Fibroblast of mammary gland (primary cell): Measurements from ENCODE around the gene OR52N4.

Experiments used
- DNase-seq: peaks from one replicate; pipeline ENCODE4 v3.0.0-alpha.2; 2010; ENCODE audit warnings: low read depth
- H3K4me3 ChIP-seq: 2 replicates; pipeline ENCODE4 v1.5.1; 2011; ENCODE audit warnings: low read depth, mild to moderate bottlenecking, low read length, moderate library complexity; ENCODE audit not compliant: control insufficient read depth
- CTCF ChIP-seq: conservative IDR thresholded peaks from 2 replicates; pipeline ENCODE4 v1.5.1; 2011; ENCODE audit warnings: low read depth, low read length, inconsistent platforms; ENCODE audit not compliant: control insufficient read depth, insufficient read depth

Gene OR52N4

GRCh38 chr11:5726351-5726750 is 27.7 kb upstream of the OR52N4 start:
- H3K4me3 ChIP-seq = no peak overlapping the region
- DNase-seq = no peak
- no peak for TF ChIP-seq CTCF

GRCh38 chr11:5727691-5728090 is 26.4 kb upstream of the OR52N4 start:
- TF ChIP-seq CTCF = no peak
- DNase-seq = no peak
- H3K4me3 ChIP-seq = no peak overlapping the region

GRCh38 chr11:5736396-5736795 is 17.6 kb upstream of the OR52N4 start, which contains the start of gene OR56B1:
Gene OR56B1, plus strand, starts transcription at chr11:5736448. Its CDS starts 69 bp downstream, at chr11:5736517.
- no peak within 1 kb of the TSS for H3K4me3 ChIP-seq
- DNase-seq = peak; percentile 4
- no peak for TF ChIP-seq CTCF

- no peak for TF ChIP-seq CTCF
- no peak overlapping the region for H3K4me3 ChIP-seq
- peak; percentile 70 for DNase-seq
Measured at GRCh38 chr11:5737091-5737490, 17.0 kb upstream of the OR52N4 start.

GRCh38 chr11:5737670-5738392 is 16.2 kb upstream of the OR52N4 start:
- DNase-seq = peak; percentile 50
- H3K4me3 ChIP-seq = no peak overlapping the region
- TF ChIP-seq CTCF = no peak

- TF ChIP-seq CTCF = no peak
- DNase-seq = no peak
Measured at GRCh38 chr11:5738431-5738830, 15.6 kb upstream of the OR52N4 start.

GRCh38 chr11:5746614-5747013 is 7.4 kb upstream of the OR52N4 start:
- DNase-seq = no peak
- H3K4me3 ChIP-seq = no peak overlapping the region
- no peak for TF ChIP-seq CTCF

More at GRCh38 chr11:5738431-5738830, 15.6 kb upstream of the OR52N4 start:
- no peak overlapping the region for H3K4me3 ChIP-seq
